ENCODE results near the gene SIGLEC5. TPM values are rescaled to one million over a fixed set of nuclear protein-coding genes. Genes with fewer than 3 reads are reported as not detected.
"Not testable (repeated sequence)": the region's sequence is repeated elsewhere in the genome, so short reads cannot be mapped to it uniquely, and the experiment has no call there.

Gene SIGLEC5
- total RNA-seq (under 1 TPM in 1 of 2 donors, not detected in 1; 0.70 TPM), polyA plus RNA-seq (under 1 TPM in 1 of 2 donors, not detected in 1; 0.42 TPM)

GRCh38 chr19:51630315-51630714 lies at the start of gene SIGLEC5:
Gene SIGLEC5 (minus strand): TSS chr19:51630401. CDS start chr19:51630335, 66 bp downstream.
- not testable (repeated sequence) for H3K27me3 ChIP-seq (ENCODE audit: control insufficient read depth in 4 of 4, insufficient read depth in 4 of 4, low read length in 3 of 4); DNase-seq (ENCODE audit: low spot score); H3K36me3 ChIP-seq (ENCODE audit: control insufficient read depth in 4 of 4, insufficient read depth in 3 of 4, low read depth in 1 of 4, low read length in 3 of 4); H3K4me1 ChIP-seq (ENCODE audit: control insufficient read depth in 4 of 4, insufficient read depth in 4 of 4, low read length in 3 of 4); H3K4me3 ChIP-seq (ENCODE audit: low read depth in 1 of 3, low read length in 3 of 3); H3K9ac ChIP-seq (ENCODE audit: low read depth in 1 of 2, low read length in 2 of 2); H3K27ac ChIP-seq (ENCODE audit: low read depth in 1 of 2, low read length in 2 of 2); H3K9me3 ChIP-seq (ENCODE audit: control insufficient read depth in 4 of 4, low read length in 3 of 4)
- 60% methylated on average over 10 of the region's 13 CpGs for WGBS

DNA sequence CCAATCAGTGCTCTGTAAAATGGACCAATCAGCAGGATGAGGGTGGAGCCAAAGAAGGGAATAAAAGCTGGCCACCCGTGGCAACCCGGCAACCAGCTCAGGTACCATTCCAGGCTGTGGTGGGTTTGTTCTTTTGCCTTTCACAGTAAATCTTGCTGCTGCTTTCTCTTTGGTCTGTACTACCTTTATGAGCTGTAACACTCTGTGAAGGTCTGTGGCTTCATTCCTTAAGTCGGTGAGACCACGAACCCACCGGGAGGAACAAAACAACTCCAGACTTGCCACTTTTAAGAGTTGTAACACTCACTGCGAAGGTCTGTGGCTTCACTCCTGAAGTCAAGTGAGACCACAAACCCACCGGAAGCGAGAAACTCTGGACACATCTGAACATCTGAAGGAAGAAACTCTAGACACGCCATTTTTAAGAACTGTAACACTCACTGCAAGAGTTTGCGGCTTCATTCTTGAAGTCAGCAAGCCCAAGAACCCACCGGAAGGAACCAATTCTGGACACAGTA lies 46.4 kb upstream of the SIGLEC5 start:
- TF ChIP-seq JUND (IDR thresholded peaks at IDR 0.05) (no peak), RAD21 (IDR thresholded peaks at IDR 0.05) (no peak), YY1 (IDR thresholded peaks at IDR 0.05) (no peak), ZBTB33 (IDR thresholded peaks at IDR 0.05) (no peak), EGR1 (IDR thresholded peaks at IDR 0.05; ENCODE audit: low read depth in 2 of 2) (no peak), HNF4A (conservative IDR thresholded peaks at IDR 0.05) (no peak), TAF1 (conservative IDR thresholded peaks at IDR 0.05) (no peak), MAX (IDR thresholded peaks at IDR 0.05) (no peak), HNF4G (IDR thresholded peaks at IDR 0.05) (no peak), GABPA (IDR thresholded peaks at IDR 0.05 in 1 of 2, conservative IDR thresholded peaks at IDR 0.05 in 1 of 2) (no peak), FOXA1 (IDR thresholded peaks at IDR 0.05) (no peak), RXRA (IDR thresholded peaks at IDR 0.05) (no peak), NR2F2 (IDR thresholded peaks at IDR 0.05) (no peak)
- TF ChIP-seq, protein P1, sequence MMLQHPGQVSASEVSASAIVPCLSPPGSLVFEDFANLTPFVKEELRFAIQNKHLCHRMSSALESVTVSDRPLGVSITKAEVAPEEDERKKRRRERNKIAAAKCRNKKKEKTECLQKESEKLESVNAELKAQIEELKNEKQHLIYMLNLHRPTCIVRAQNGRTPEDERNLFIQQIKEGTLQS (IDR thresholded peaks at IDR 0.05) = no peak
- TF ChIP-seq, protein P2, sequence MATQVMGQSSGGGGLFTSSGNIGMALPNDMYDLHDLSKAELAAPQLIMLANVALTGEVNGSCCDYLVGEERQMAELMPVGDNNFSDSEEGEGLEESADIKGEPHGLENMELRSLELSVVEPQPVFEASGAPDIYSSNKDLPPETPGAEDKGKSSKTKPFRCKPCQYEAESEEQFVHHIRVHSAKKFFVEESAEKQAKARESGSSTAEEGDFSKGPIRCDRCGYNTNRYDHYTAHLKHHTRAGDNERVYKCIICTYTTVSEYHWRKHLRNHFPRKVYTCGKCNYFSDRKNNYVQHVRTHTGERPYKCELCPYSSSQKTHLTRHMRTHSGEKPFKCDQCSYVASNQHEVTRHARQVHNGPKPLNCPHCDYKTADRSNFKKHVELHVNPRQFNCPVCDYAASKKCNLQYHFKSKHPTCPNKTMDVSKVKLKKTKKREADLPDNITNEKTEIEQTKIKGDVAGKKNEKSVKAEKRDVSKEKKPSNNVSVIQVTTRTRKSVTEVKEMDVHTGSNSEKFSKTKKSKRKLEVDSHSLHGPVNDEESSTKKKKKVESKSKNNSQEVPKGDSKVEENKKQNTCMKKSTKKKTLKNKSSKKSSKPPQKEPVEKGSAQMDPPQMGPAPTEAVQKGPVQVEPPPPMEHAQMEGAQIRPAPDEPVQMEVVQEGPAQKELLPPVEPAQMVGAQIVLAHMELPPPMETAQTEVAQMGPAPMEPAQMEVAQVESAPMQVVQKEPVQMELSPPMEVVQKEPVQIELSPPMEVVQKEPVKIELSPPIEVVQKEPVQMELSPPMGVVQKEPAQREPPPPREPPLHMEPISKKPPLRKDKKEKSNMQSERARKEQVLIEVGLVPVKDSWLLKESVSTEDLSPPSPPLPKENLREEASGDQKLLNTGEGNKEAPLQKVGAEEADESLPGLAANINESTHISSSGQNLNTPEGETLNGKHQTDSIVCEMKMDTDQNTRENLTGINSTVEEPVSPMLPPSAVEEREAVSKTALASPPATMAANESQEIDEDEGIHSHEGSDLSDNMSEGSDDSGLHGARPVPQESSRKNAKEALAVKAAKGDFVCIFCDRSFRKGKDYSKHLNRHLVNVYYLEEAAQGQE (IDR thresholded peaks at IDR 0.05) = no peak
- H3K9ac ChIP-seq (ENCODE audit: low read depth in 1 of 2, low read length in 2 of 2) = no peak overlapping the region
- H3K4me3 ChIP-seq (ENCODE audit: low read depth in 1 of 3, low read length in 3 of 3) = no peak overlapping the region
- H3K27ac ChIP-seq (ENCODE audit: low read depth in 1 of 2, low read length in 2 of 2) = no peak overlapping the region
- no peak for DNase-seq (ENCODE audit: low spot score)
- peaks cover 0 to 3% (median 0%) of the 10 kb centered on the region in 4 donors for H3K9me3 ChIP-seq (ENCODE audit: control insufficient read depth in 4 of 4, low read length in 3 of 4)
- 71% methylated on average over 11 of the region's 11 CpGs for WGBS
- peaks cover 0 to 2% (median 0%) of the 10 kb centered on the region in 4 donors for H3K27me3 ChIP-seq (ENCODE audit: control insufficient read depth in 4 of 4, insufficient read depth in 4 of 4, low read length in 3 of 4)
- H3K4me1 ChIP-seq (ENCODE audit: control insufficient read depth in 4 of 4, insufficient read depth in 4 of 4, low read length in 3 of 4) = no peaks in the 10 kb centered on the region
- no peaks in the 10 kb centered on the region for H3K36me3 ChIP-seq (ENCODE audit: control insufficient read depth in 4 of 4, insufficient read depth in 3 of 4, low read depth in 1 of 4, low read length in 3 of 4)
